ENCODE results near the gene CNNM4.

GRCh38 chr2:96729748-96730147, 31.0 kb upstream of the CNNM4 start:
- TF ChIP-seq POLR2A (IDR thresholded peaks at IDR 0.05) (no peak), CTCF (IDR thresholded peaks at IDR 0.05) (no peak)
